GM12872 (cell line): Measurements from ENCODE around the gene BCAS1.

ENCODE experiments used
- CTCF ChIP-seq: IDR thresholded peaks from 3 replicates; pipeline ENCODE4 v1.5.1; 2011; ENCODE audit warnings: low read depth, mild to moderate bottlenecking, low read length, moderate library complexity; ENCODE audit not compliant: insufficient read depth

Gene BCAS1

GRCh38 chr20:54107600-54108325 is 37.4 kb upstream of the BCAS1 start:
- no peak for TF ChIP-seq CTCF

GRCh38 chr20:54107181-54107580 is 36.8 kb upstream of the BCAS1 start:
- TF ChIP-seq CTCF = no peak

GRCh38 chr20:54106162-54106561 is 35.8 kb upstream of the BCAS1 start:
- TF ChIP-seq CTCF = no peak

GRCh38 chr20:54105653-54106052 is 35.3 kb upstream of the BCAS1 start:
- TF ChIP-seq CTCF = no peak

- TF ChIP-seq CTCF = no peak
These were observed 34.4 kb upstream of the BCAS1 start for GRCh38 chr20:54104781-54105180.

- TF ChIP-seq CTCF = no peak
These were observed 33.6 kb upstream of the BCAS1 start for GRCh38 chr20:54103762-54104600.

GRCh38 chr20:54103067-54103761 is 32.8 kb upstream of the BCAS1 start:
- TF ChIP-seq CTCF = peak; percentile 90
